ENCODE data around the gene TMEM81.

Gene TMEM81

DNA sequence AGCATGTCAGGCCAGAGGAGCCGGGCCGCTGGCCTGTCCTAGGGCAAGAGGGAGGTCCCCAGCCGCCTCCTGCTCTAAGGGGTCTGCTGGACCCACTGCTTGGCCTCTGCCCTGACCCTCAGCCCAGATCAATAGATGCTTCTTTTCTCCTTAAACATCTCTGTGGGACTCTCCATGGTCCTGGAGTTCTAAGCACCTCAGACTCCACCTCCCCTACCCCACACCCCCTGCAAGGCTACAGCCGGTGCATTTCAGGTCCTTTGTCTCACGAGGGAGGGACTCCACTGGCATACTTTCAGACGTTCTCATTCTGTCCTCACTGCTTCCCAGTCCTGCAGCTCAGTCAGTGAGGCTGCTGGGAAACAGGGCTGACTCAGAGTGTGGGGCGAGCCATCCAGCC is 30.2 kb downstream of the TMEM81 start:
- peaks cover 3% of the 10 kb centered on the region for H3K27me3 ChIP-seq (ENCODE audit: insufficient read depth, insufficient read length)
- peak; percentile 50 for DNase-seq (ENCODE audit: low read depth, low spot score)
- H3K9me3 ChIP-seq (ENCODE audit: insufficient read depth, low read length): no peaks in the 10 kb centered on the region
- H3K9ac ChIP-seq (ENCODE audit: insufficient read length, low read depth): no peak overlapping the region
- H3K4me1 ChIP-seq (ENCODE audit: insufficient read depth, insufficient read length): peaks cover 10% of the 10 kb centered on the region
- H3K4me3 ChIP-seq (ENCODE audit: insufficient read length, low read depth): no peak overlapping the region
- TF ChIP-seq YY1 (IDR thresholded peaks at IDR 0.05; ENCODE audit: insufficient read depth, insufficient read length) (no peak), ZNF274 (IDR thresholded peaks at IDR 0.05; ENCODE audit: low read depth, low read length) (no peak), SUZ12 (IDR thresholded peaks at IDR 0.05; ENCODE audit: extremely low read depth, insufficient read depth, insufficient read length) (no peak)
- no peaks in the 10 kb centered on the region for H3K36me3 ChIP-seq (ENCODE audit: insufficient read depth, insufficient read length, low read length)

GRCh38 chr1:205053296-205053695 is 31.0 kb downstream of the TMEM81 start:
- H3K9ac ChIP-seq (ENCODE audit: insufficient read length, low read depth): no peak overlapping the region
- H3K9me3 ChIP-seq (ENCODE audit: insufficient read depth, low read length): no peaks in the 10 kb centered on the region
- no peaks in the 10 kb centered on the region for H3K36me3 ChIP-seq (ENCODE audit: insufficient read depth, insufficient read length, low read length)
- TF ChIP-seq SUZ12 (IDR thresholded peaks at IDR 0.05; ENCODE audit: extremely low read depth, insufficient read depth, insufficient read length) (no peak), ZNF274 (IDR thresholded peaks at IDR 0.05; ENCODE audit: low read depth, low read length) (no peak), YY1 (IDR thresholded peaks at IDR 0.05; ENCODE audit: insufficient read depth, insufficient read length) (no peak)
- H3K27me3 ChIP-seq (ENCODE audit: insufficient read depth, insufficient read length): peaks cover 6% of the 10 kb centered on the region
- no peak overlapping the region for H3K4me3 ChIP-seq (ENCODE audit: insufficient read length, low read depth)
- DNase-seq (ENCODE audit: low read depth, low spot score): no peak
- peaks cover 16% of the 10 kb centered on the region for H3K4me1 ChIP-seq (ENCODE audit: insufficient read depth, insufficient read length)

- no peaks in the 10 kb centered on the region for H3K36me3 ChIP-seq (ENCODE audit: insufficient read depth, insufficient read length, low read length)
- no peak overlapping the region for H3K4me3 ChIP-seq (ENCODE audit: insufficient read length, low read depth)
- no peaks in the 10 kb centered on the region for H3K9me3 ChIP-seq (ENCODE audit: insufficient read depth, low read length)
- H3K27me3 ChIP-seq (ENCODE audit: insufficient read depth, insufficient read length): peaks cover 6% of the 10 kb centered on the region
- no peak for DNase-seq (ENCODE audit: low read depth, low spot score)
- H3K9ac ChIP-seq (ENCODE audit: insufficient read length, low read depth): no peak overlapping the region
- peaks cover 17% of the 10 kb centered on the region for H3K4me1 ChIP-seq (ENCODE audit: insufficient read depth, insufficient read length)
- TF ChIP-seq ZNF274 (IDR thresholded peaks at IDR 0.05; ENCODE audit: low read depth, low read length): no peak
- TF ChIP-seq YY1 (IDR thresholded peaks at IDR 0.05; ENCODE audit: insufficient read depth, insufficient read length): no peak
- TF ChIP-seq SUZ12 (IDR thresholded peaks at IDR 0.05; ENCODE audit: extremely low read depth, insufficient read depth, insufficient read length): no peak
Measured at GRCh38 chr1:205052690-205053089, 31.6 kb downstream of the TMEM81 start.

GRCh38 chr1:205049479-205049878 is 34.8 kb downstream of the TMEM81 start:
- no peak for DNase-seq (ENCODE audit: low read depth, low spot score)
- H3K4me1 ChIP-seq (ENCODE audit: insufficient read depth, insufficient read length): peaks cover 38% of the 10 kb centered on the region
- no peak overlapping the region for H3K4me3 ChIP-seq (ENCODE audit: insufficient read length, low read depth)
- H3K36me3 ChIP-seq (ENCODE audit: insufficient read depth, insufficient read length, low read length): no peaks in the 10 kb centered on the region
- H3K9ac ChIP-seq (ENCODE audit: insufficient read length, low read depth): no peak overlapping the region
- TF ChIP-seq ZNF274 (IDR thresholded peaks at IDR 0.05; ENCODE audit: low read depth, low read length) (no peak), YY1 (IDR thresholded peaks at IDR 0.05; ENCODE audit: insufficient read depth, insufficient read length) (no peak), SUZ12 (IDR thresholded peaks at IDR 0.05; ENCODE audit: extremely low read depth, insufficient read depth, insufficient read length) (no peak)
- no peaks in the 10 kb centered on the region for H3K9me3 ChIP-seq (ENCODE audit: insufficient read depth, low read length)
- peaks cover 31% of the 10 kb centered on the region for H3K27me3 ChIP-seq (ENCODE audit: insufficient read depth, insufficient read length)

DNA sequence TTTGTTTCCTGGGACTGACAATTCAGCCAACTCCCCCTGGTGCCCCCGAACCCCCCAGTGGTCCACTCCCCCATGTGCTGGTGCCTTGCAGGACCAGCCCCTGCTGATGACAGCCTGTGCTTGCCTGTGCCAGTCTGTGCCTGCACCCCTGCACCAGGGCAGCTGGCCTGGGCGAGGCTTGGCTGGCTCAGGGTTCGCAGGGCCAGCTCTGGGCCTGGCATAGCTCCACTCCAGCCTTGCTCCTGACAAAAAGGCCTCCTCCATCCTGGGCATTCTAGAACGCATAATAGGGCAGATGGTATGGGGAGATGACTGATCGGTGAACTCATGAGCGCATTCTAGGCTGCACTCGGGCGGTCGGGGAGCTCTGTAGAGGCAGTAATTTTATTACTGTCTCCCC is 35.9 kb downstream of the TMEM81 start:
- no peak overlapping the region for H3K9ac ChIP-seq (ENCODE audit: insufficient read length, low read depth)
- DNase-seq (ENCODE audit: low read depth, low spot score): no peak

GRCh38 chr1:205047764-205048231 is 36.5 kb downstream of the TMEM81 start:
- Histone ChIP-seq H3K36me3 (ENCODE audit: insufficient read depth, insufficient read length, low read length) (no peaks in the 10 kb centered on the region), H3K4me3 (ENCODE audit: insufficient read length, low read depth) (no peak overlapping the region), H3K9ac (ENCODE audit: insufficient read length, low read depth) (no peak overlapping the region), H3K4me1 (ENCODE audit: insufficient read depth, insufficient read length) (peaks cover 39% of the 10 kb centered on the region), H3K27me3 (ENCODE audit: insufficient read depth, insufficient read length) (peaks cover 47% of the 10 kb centered on the region), H3K9me3 (ENCODE audit: insufficient read depth, low read length) (no peaks in the 10 kb centered on the region)
- TF ChIP-seq YY1 (IDR thresholded peaks at IDR 0.05; ENCODE audit: insufficient read depth, insufficient read length) (no peak), ZNF274 (IDR thresholded peaks at IDR 0.05; ENCODE audit: low read depth, low read length) (no peak), SUZ12 (IDR thresholded peaks at IDR 0.05; ENCODE audit: extremely low read depth, insufficient read depth, insufficient read length) (no peak)
- DNase-seq (ENCODE audit: low read depth, low spot score): no peak

More for the DNA sequence above, 35.9 kb downstream of the TMEM81 start:
- TF ChIP-seq ZNF274 (IDR thresholded peaks at IDR 0.05; ENCODE audit: low read depth, low read length) (no peak), SUZ12 (IDR thresholded peaks at IDR 0.05; ENCODE audit: extremely low read depth, insufficient read depth, insufficient read length) (no peak), YY1 (IDR thresholded peaks at IDR 0.05; ENCODE audit: insufficient read depth, insufficient read length) (no peak)
- H3K9me3 ChIP-seq (ENCODE audit: insufficient read depth, low read length): no peaks in the 10 kb centered on the region
- peaks cover 42% of the 10 kb centered on the region for H3K27me3 ChIP-seq (ENCODE audit: insufficient read depth, insufficient read length)
- H3K4me3 ChIP-seq (ENCODE audit: insufficient read length, low read depth): no peak overlapping the region
- peaks cover 37% of the 10 kb centered on the region for H3K4me1 ChIP-seq (ENCODE audit: insufficient read depth, insufficient read length)
- H3K36me3 ChIP-seq (ENCODE audit: insufficient read depth, insufficient read length, low read length): no peaks in the 10 kb centered on the region

DNA sequence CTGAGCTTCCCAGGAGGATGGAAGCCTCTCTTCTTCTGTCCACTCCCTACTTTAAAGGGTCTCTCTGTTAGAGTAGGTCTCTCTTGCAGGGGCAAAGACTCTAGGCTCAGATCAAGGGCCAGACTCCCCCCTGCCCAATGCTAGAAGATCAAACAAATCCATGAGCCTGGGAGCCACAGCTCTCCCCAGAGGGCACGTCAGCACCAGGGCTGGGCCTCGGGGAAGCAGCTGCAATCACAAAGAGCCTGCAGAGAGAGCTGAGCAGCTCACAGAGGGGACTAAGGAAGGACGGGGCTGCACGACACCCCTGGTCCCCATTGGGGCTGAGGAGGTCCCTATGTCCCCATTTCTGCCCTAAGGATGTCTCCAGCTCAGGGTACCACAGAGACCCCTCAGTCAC is 37.4 kb downstream of the TMEM81 start:
- Histone ChIP-seq H3K9me3 (ENCODE audit: insufficient read depth, low read length) (no peaks in the 10 kb centered on the region), H3K9ac (ENCODE audit: insufficient read length, low read depth) (no peak overlapping the region), H3K27me3 (ENCODE audit: insufficient read depth, insufficient read length) (peaks cover 56% of the 10 kb centered on the region), H3K4me3 (ENCODE audit: insufficient read length, low read depth) (no peak overlapping the region), H3K4me1 (ENCODE audit: insufficient read depth, insufficient read length) (peaks cover 39% of the 10 kb centered on the region), H3K36me3 (ENCODE audit: insufficient read depth, insufficient read length, low read length) (no peaks in the 10 kb centered on the region)
- TF ChIP-seq SUZ12 (IDR thresholded peaks at IDR 0.05; ENCODE audit: extremely low read depth, insufficient read depth, insufficient read length) (no peak), ZNF274 (IDR thresholded peaks at IDR 0.05; ENCODE audit: low read depth, low read length) (no peak), YY1 (IDR thresholded peaks at IDR 0.05; ENCODE audit: insufficient read depth, insufficient read length) (no peak)
- no peak for DNase-seq (ENCODE audit: low read depth, low spot score)
